H1 (cell line): ENCODE measurements around the gene RECK. TPM values are rescaled to one million over a fixed set of nuclear protein-coding genes. Genes with fewer than 3 reads are reported as not detected.

Experiments used
- CTCF ChIA-PET: fragments of 300-600 bp; sonication (Branson Sonifier 250); formaldehyde crosslinking; loops from one replicate; lab custom pipeline; 2021; ENCODE audit not compliant: partially characterized antibody; lab: Charles Lee
- POLR2A ChIA-PET: fragments of 300-600 bp; sonication (Branson Sonifier 250); formaldehyde crosslinking; loops from one replicate; lab custom pipeline; 2021; ENCODE audit warnings: inconsistent platforms; ENCODE audit not compliant: partially characterized antibody; lab: Charles Lee
- DNase-seq, 2 experiments: peaks; one replicate each; pipeline versions ENCODE4 v3.0.0 to v3.0.0-alpha.2; 2010 to 2022; ENCODE audit warnings: low spot score in 2 of 2, low read depth in 1 of 2, mixed read lengths in 1 of 2
- FAIRE-seq: peaks from 2 replicates; lab custom pipeline; 2011; peaks lifted over from hg19 to GRCh38; lab: Jason Lieb, UNC
- H2AFZ ChIP-seq: 2 replicates; pipeline ENCODE4 v1.8.1; 2012; ENCODE audit warnings: low read length, inconsistent platforms
- H2AK5ac ChIP-seq: 2 replicates; pipeline ENCODE4 v1.6.1; 2013; ENCODE audit warnings: low read depth, low read length
- H2BK120ac ChIP-seq: replicated peaks from 2 replicates; pipeline ENCODE3; 2013; ENCODE audit warnings: low read depth, low read length, inconsistent platforms
- H2BK12ac ChIP-seq: 2 replicates; pipeline ENCODE4 v1.6.1; 2013; ENCODE audit warnings: low read depth, low read length
- H2BK15ac ChIP-seq: 2 replicates; pipeline ENCODE4 v1.6.1; 2013; ENCODE audit warnings: low read length
- H2BK20ac ChIP-seq: 2 replicates; pipeline ENCODE4 v1.6.1; 2013; ENCODE audit warnings: low read length
- H2BK5ac ChIP-seq: 2 replicates; pipeline ENCODE4 v1.6.1; 2013; ENCODE audit warnings: low read depth, low read length
- H3K14ac ChIP-seq: 2 replicates; pipeline ENCODE4 v1.6.1; 2013; ENCODE audit warnings: inconsistent platforms; ENCODE audit not compliant: insufficient read length
- H3K18ac ChIP-seq: 2 replicates; pipeline ENCODE4 v1.6.1; 2013; ENCODE audit warnings: low read length; ENCODE audit errors: extremely low read depth
- H3K23ac ChIP-seq: 2 replicates; pipeline ENCODE4 v1.6.1; 2013; ENCODE audit warnings: inconsistent platforms; ENCODE audit not compliant: insufficient read length
- H3K23me2 ChIP-seq: 2 replicates; pipeline ENCODE4 v1.6.1; 2013; ENCODE audit warnings: low read depth, low read length
- H3K27ac ChIP-seq: 2 replicates; pipeline ENCODE4 v1.6.1; 2011; ENCODE audit warnings: low read depth, low read length, inconsistent platforms
- H3K27me3 ChIP-seq, 4 experiments: replicated peaks in 1 of 4; 1 replicate in 1 of 4; 2 replicates in 3 of 4; pipeline versions ENCODE4 v1.6.1 to v1.8.1; 2011 to 2013; ENCODE audit warnings: low read length in 3 of 4, mild to moderate bottlenecking in 3 of 4, inconsistent platforms in 2 of 4, mixed read lengths in 2 of 4, moderate library complexity in 1 of 4; ENCODE audit not compliant: control insufficient read depth in 3 of 4, insufficient read depth in 3 of 4; ENCODE audit errors: extremely low read depth in 1 of 4
- H3K36me3 ChIP-seq, 4 experiments: 2 replicates each; pipeline versions ENCODE4 v1.6.1 to v1.8.1; 2011 to 2013; ENCODE audit warnings: mild to moderate bottlenecking in 4 of 4, low read length in 3 of 4, moderate library complexity in 2 of 4, control low read depth in 1 of 4, inconsistent platforms in 1 of 4; ENCODE audit not compliant: insufficient read depth in 4 of 4, control insufficient read depth in 2 of 4
- H3K4ac ChIP-seq: replicated peaks from 2 replicates; pipeline ENCODE3; 2013; ENCODE audit warnings: low read length, low read depth, mixed read lengths, inconsistent platforms; ENCODE audit not compliant: insufficient read length
- H3K4me1 ChIP-seq, 4 experiments: replicated peaks in 1 of 4; 1 replicate in 1 of 4; 2 replicates in 3 of 4; pipeline versions ENCODE4 v1.6.1 to v1.8.1; 2011 to 2013; ENCODE audit warnings: low read length in 3 of 4, inconsistent platforms in 2 of 4, mixed read lengths in 1 of 4; ENCODE audit not compliant: insufficient read depth in 4 of 4, control insufficient read depth in 3 of 4
- H3K4me2 ChIP-seq, 2 experiments: 2 replicates each; pipeline versions ENCODE4 v1.6.1 to v1.8.1; 2011 to 2013; ENCODE audit warnings: low read depth in 2 of 2, low read length in 2 of 2, control low read depth in 1 of 2, inconsistent platforms in 1 of 2, mild to moderate bottlenecking in 1 of 2; ENCODE audit not compliant: insufficient read depth in 1 of 2
- H3K4me3 ChIP-seq, 4 experiments: fragments of 200-600, 300-600 bp in 1 of 4; sonication (generic), shearing (Covaris generic), sonication (Bioruptor Twin) in 1 of 4; 2 replicates each; pipeline versions ENCODE4 v1.5.1 to v1.8.1; 2011 to 2016; ENCODE audit warnings: low read length in 4 of 4, low read depth in 3 of 4, control low read depth in 2 of 4, inconsistent platforms in 2 of 4, mild to moderate bottlenecking in 2 of 4, mixed read lengths in 1 of 4, moderate library complexity in 1 of 4; ENCODE audit not compliant: insufficient read depth in 2 of 4; ENCODE audit errors: extremely low read depth in 1 of 4
- H3K56ac ChIP-seq: replicated peaks from 2 replicates; pipeline ENCODE3; 2013; ENCODE audit warnings: low read depth, mild to moderate bottlenecking, mixed read lengths, low read length, inconsistent platforms; ENCODE audit not compliant: insufficient read length
- H3K79me1 ChIP-seq: 2 replicates; pipeline ENCODE4 v1.6.1; 2013; ENCODE audit warnings: low read depth, low read length, control low read depth
- H3K79me2 ChIP-seq, 2 experiments: 2 replicates each; pipeline versions ENCODE4 v1.6.1 to v1.8.1; 2012 to 2013; ENCODE audit warnings: low read length in 2 of 2, mild to moderate bottlenecking in 2 of 2, inconsistent platforms in 1 of 2; ENCODE audit not compliant: insufficient read depth in 2 of 2, control insufficient read depth in 1 of 2
- H3K9ac ChIP-seq, 4 experiments: replicated peaks in 1 of 4; 1 replicate in 1 of 4; 2 replicates in 3 of 4; pipeline versions ENCODE4 v1.6.1 to v1.8.1; 2011 to 2013; ENCODE audit warnings: low read depth in 3 of 4, low read length in 3 of 4, control low read depth in 2 of 4, mild to moderate bottlenecking in 2 of 4, moderate library complexity in 2 of 4, inconsistent platforms in 1 of 4; ENCODE audit errors: extremely low read depth in 1 of 4
- H3K9me3 ChIP-seq, 2 experiments: 2 replicates each; pipeline versions ENCODE4 v1.6.1 to v1.8.1; 2012 to 2013; ENCODE audit warnings: mild to moderate bottlenecking in 2 of 2, moderate library complexity in 2 of 2, control low read depth in 1 of 2, inconsistent platforms in 1 of 2, low read depth in 1 of 2, low read length in 1 of 2, mixed read lengths in 1 of 2; ENCODE audit not compliant: insufficient read depth in 2 of 2
- H4K20me1 ChIP-seq, 2 experiments: replicated peaks in 1 of 2; 2 replicates each; pipeline versions ENCODE3 to v1.8.1; 2011 to 2013; ENCODE audit warnings: inconsistent platforms in 2 of 2, low read length in 2 of 2, mild to moderate bottlenecking in 1 of 2; ENCODE audit not compliant: insufficient read depth in 2 of 2, control insufficient read depth in 1 of 2
- H4K5ac ChIP-seq: 2 replicates; pipeline ENCODE4 v1.6.1; 2013; ENCODE audit warnings: low read length, low read depth, mixed read lengths, inconsistent platforms; ENCODE audit not compliant: insufficient read length
- H4K8ac ChIP-seq: 2 replicates; pipeline ENCODE4 v1.8.0; 2013; ENCODE audit warnings: mild to moderate bottlenecking, moderate library complexity, low read length, inconsistent platforms; ENCODE audit not compliant: insufficient read depth; ENCODE audit errors: extremely low read depth
- H4K91ac ChIP-seq: replicated peaks from 2 replicates; pipeline ENCODE3; 2013; ENCODE audit warnings: low read length, mixed read lengths, inconsistent platforms; ENCODE audit not compliant: insufficient read length
- KDM5A ChIP-seq: fragments of 200-600 bp; IDR thresholded peaks from 2 replicates; pipeline ENCODE4 v1.7.1; 2012; ENCODE audit warnings: mild to moderate bottlenecking, low read length, inconsistent platforms, mixed read lengths
- MAFK ChIP-seq: IDR thresholded peaks from 2 replicates; pipeline ENCODE4 v1.6.1; 2012; ENCODE audit warnings: low read depth, mild to moderate bottlenecking, improper control_type of control experiment, low read length
- SIX5 ChIP-seq: IDR thresholded peaks from 2 replicates; pipeline ENCODE4 v1.6.1; 2011; ENCODE audit warnings: mild to moderate bottlenecking, low read depth, low read length
- WGBS, 2 experiments: shearing (Covaris generic) in 1 of 2; methylation state at CpG; one replicate each; pipeline versions ENCODE4 v1.1.6 to v1.1.7; 2013 to 2015; ENCODE audit warnings: low lambda C conversion rate in 2 of 2, mixed read lengths in 2 of 2, inconsistent platforms in 1 of 2, low coverage in 1 of 2, missing lambda C conversion rate in 1 of 2; ENCODE audit not compliant: insufficient replicate concordance in 2 of 2, insufficient coverage in 1 of 2, insufficient read length in 1 of 2; ENCODE audit errors: extremely low coverage in 1 of 2, missing lambda C conversion rate in 1 of 2; 5-methylcytosine and 5-hydroxymethylcytosine counted together
- polyA plus RNA-seq, 7 experiments: library from polyadenylated mRNA; depleted of rRNA in 3 of 7; stranded (reverse) in 5 of 7; unstranded in 2 of 7; fragments of >200 nt in 5 of 7; fragments of 200-250 nt in 2 of 7; gene quantifications; 1 replicate in 5 of 7; 2 replicates in 1 of 7; 4 replicates in 1 of 7; pipeline versions ENCODE4 v1.2.1 to v1.2.3, GENCODE V29; 2011 to 2013; ENCODE audit warnings: missing spikeins in 2 of 7, mixed read lengths in 2 of 7
- total RNA-seq: library from RNA; stranded (reverse); fragmentation: NEBNext Ultra II Directional; extraction: Animal tissue kit (Norgen Biotek cat#: 25700); gene quantifications from 2 replicates; pipeline ENCODE4 v1.2.1, GENCODE V29; 2021
- TF ChIP-seq, protein P1 (sequence below): IDR thresholded peaks from 2 replicates; pipeline ENCODE4 v1.6.1; 2011; ENCODE audit warnings: low read length, improper control_type of control experiment

The RECK gene
- total and polyA plus RNA-seq, 2 of the 8 experiments (the other 6 are each of a cell fraction or from before 2014, with no cell fraction given): 5.4 to 9.8 TPM

DNA sequence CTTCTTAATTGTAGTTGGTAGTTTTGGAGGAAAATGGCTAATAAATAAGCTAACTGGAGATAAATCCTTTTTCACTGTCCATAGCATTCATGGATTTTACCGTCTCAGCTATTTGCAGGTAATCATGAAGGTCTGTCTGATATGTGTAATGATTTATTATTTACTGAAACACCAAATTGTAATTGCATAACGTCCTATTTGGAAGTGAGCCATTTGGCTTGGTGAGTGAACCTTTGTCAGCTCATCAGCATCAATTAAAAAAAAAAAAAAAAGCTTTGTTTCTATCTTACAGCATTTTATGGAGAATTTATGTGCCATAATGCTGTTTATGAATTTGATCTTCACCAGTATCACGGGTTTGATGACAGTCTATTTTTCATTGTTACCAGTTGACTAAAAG is 20.2 kb downstream of the RECK start:
- Histone ChIP-seq H3K9ac (no peak overlapping the region), H3K4me2 (no peak overlapping the region), H2BK5ac (no peak overlapping the region), H3K4ac (no peak overlapping the region), H3K4me3 (no peak overlapping the region), H3K4me1 (no peaks in the 10 kb centered on the region), H4K5ac (no peak overlapping the region), H4K8ac (no peak overlapping the region), H3K14ac (no peak overlapping the region), H2AFZ (no peak overlapping the region), H3K23me2 (no peaks in the 10 kb centered on the region), H3K27me3 (no peaks in the 10 kb centered on the region), H3K79me1 (no peaks in the 10 kb centered on the region), H2BK20ac (no peak overlapping the region), H2AK5ac (no peak overlapping the region), H4K20me1 (peaks cover 0 to 1% of the 10 kb centered on the region in 2 experiments), H3K56ac (no peak overlapping the region), H3K9me3 (no peaks in the 10 kb centered on the region), H2BK15ac (no peak overlapping the region), H3K18ac (no peak overlapping the region), H3K27ac (no peak overlapping the region), H3K36me3 (peaks cover 0 to 3% (median 2%) of the 10 kb centered on the region in 4 experiments; a peak in 2 of 8 replicates), H2BK120ac (no peak overlapping the region), H4K91ac (no peak overlapping the region), H2BK12ac (no peak overlapping the region), H3K23ac (no peak overlapping the region), H3K79me2 (no peaks in the 10 kb centered on the region; a peak in 1 of 4 replicates)
- FAIRE-seq (no peak), DNase-seq (no peak)
- ChIA-PET CTCF (interaction anchor here (0.7 to 2.1 kb wide), 4 partner anchors 34 to 1657 kb away, joined by 3 to 8 read pairs (median 4); no protein-coding TSS in a partner anchor), POLR2A (interaction anchor here (1.4 kb wide), 1 partner anchor 19 kb away, joined by 3 read pairs; no protein-coding TSS in a partner anchor)
- WGBS, 2 experiments: 89% methylated on average over 3 of the region's 3 CpGs; no CpG with 5 or more reads in 1 of the 2 experiments
- TF ChIP-seq SIX5: no peak
- TF ChIP-seq MAFK: no peak
- no peak for TF ChIP-seq KDM5A
- TF ChIP-seq, protein P1, sequence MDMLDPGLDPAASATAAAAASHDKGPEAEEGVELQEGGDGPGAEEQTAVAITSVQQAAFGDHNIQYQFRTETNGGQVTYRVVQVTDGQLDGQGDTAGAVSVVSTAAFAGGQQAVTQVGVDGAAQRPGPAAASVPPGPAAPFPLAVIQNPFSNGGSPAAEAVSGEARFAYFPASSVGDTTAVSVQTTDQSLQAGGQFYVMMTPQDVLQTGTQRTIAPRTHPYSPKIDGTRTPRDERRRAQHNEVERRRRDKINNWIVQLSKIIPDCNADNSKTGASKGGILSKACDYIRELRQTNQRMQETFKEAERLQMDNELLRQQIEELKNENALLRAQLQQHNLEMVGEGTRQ: no peak
